ENCODE data around the gene MCUB.

MCUB gene

GRCh38 chr4:109560687-109561461 is 828 bp downstream of the MCUB start (continued):
- peak; percentile 48 for TF ChIP-seq ZBTB26 (tag by site-specific recombination; optimal IDR thresholded peaks at IDR 0.05)
- TF ChIP-seq ZNF426 (tag by site-specific recombination; IDR thresholded peaks at IDR 0.05) = no peak
- no peak for TF ChIP-seq ZNF311 (tag by site-specific recombination; IDR thresholded peaks at IDR 0.05; ENCODE audit: borderline replicate concordance)
- TF ChIP-seq PRDM6 (tag by site-specific recombination; IDR thresholded peaks at IDR 0.05) = peak; percentile 81
- TF ChIP-seq ZBTB20 (tag by site-specific recombination; IDR thresholded peaks at IDR 0.05) = peak; percentile 82
- no peak for TF ChIP-seq ZNF521 (tag by site-specific recombination; IDR thresholded peaks at IDR 0.05)
- no peak for TF ChIP-seq ZNF221 (tag by site-specific recombination; IDR thresholded peaks at IDR 0.05; ENCODE audit: borderline replicate concordance)
- TF ChIP-seq ZNF174 (tag by site-specific recombination; IDR thresholded peaks at IDR 0.05) = no peak
- no peak for TF ChIP-seq ZNF510 (tag by site-specific recombination; IDR thresholded peaks at IDR 0.05; ENCODE audit: insufficient replicate concordance)
- TF ChIP-seq ZSCAN18 (tag by site-specific recombination; IDR thresholded peaks at IDR 0.05) = no peak
- TF ChIP-seq BCL11A (tag by site-specific recombination; IDR thresholded peaks at IDR 0.05; ENCODE audit: low read depth) = no peak
- TF ChIP-seq ZBTB11 (tag by site-specific recombination; conservative IDR thresholded peaks at IDR 0.05; ENCODE audit: low read depth) = peak; percentile 44; the same call in 1 of the 2 replicates
- no peak for TF ChIP-seq ZNF596 (tag by site-specific recombination; IDR thresholded peaks at IDR 0.05)
- TF ChIP-seq SP3 (tag by site-specific recombination; IDR thresholded peaks at IDR 0.05) = no peak
- TF ChIP-seq OSR2 (tag by site-specific recombination; IDR thresholded peaks at IDR 0.05) = 0 out of 2 replicates have a peak, but pooled peaks have one; percentile 18
- no peak for TF ChIP-seq ZNF48 (tag by site-specific recombination; IDR thresholded peaks at IDR 0.05)
- no peak for TF ChIP-seq ZNF112 (tag by site-specific recombination; IDR thresholded peaks at IDR 0.05)
- peak; percentile 86 for TF ChIP-seq PRDM10 (tag by site-specific recombination; IDR thresholded peaks at IDR 0.05)
- TF ChIP-seq PRDM4 (tag by site-specific recombination; IDR thresholded peaks at IDR 0.05) = 0 out of 2 replicates have a peak, but pooled peaks have one; percentile 33
- TF ChIP-seq ZNF777 (tag by site-specific recombination; IDR thresholded peaks at IDR 0.05; ENCODE audit: borderline replicate concordance) = no peak
- TF ChIP-seq TRIM28 (IDR thresholded peaks at IDR 0.05; ENCODE audit: borderline replicate concordance, low read length) = no peak
- TF ChIP-seq ZBTB44 (tag by site-specific recombination; IDR thresholded peaks at IDR 0.05) = peak; percentile 43; the same call in 1 of the 2 replicates
